ENCODE data around the gene BABAM1. TPM values are rescaled to one million over a fixed set of nuclear protein-coding genes. Genes with fewer than 3 reads are reported as not detected.
A peak's percentile ranks its signal among the peaks of the same experiment; 100 is the strongest.

Gene BABAM1
- total RNA-seq, 3 donors from 2014 or later (not counting 1 experiment from before 2014, with no cell fraction given), result 106 to 127 (median 106) TPM

DNA sequence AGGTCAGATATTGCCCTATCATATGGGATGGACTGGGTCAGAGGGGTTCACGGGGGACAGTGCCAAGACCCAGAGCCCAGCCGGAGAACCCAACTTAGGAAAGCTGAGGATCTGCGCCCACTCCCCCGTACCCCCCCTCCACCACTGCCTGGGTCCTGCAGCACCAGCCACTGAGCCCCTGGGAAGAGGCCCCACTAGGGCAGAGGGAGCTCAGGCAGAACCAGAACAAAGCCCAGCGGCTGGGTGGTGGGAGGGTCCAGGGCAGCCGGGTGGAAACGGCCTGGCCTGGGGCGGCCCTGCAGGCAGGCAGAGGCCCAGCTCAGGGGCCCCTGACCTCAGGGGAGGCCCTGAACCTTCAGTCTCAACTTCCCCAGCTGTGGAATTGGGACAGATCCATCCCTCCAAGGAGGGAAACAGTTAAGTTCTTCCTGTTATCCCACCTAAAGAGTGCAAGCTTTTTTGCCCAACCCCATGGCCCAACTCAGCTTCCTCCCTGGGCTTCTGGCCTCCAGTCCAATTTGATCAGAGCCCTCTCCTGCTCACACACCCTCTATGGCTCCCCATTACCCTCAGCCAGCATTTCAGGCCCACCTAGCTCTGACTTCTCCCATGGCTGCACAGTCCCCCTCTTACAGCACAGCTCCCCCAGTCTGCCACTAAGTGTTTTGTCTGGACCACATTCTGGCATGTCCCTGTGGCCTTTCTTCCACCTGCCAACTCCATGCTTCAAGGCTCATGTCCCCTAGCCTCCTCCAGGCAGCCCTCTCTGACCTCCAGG lies 24.6 kb upstream of the BABAM1 start:
- intact Hi-C loops (cut with micrococcal nuclease), result no loop called here
- H3K4me1 Mint-ChIP-seq, result peaks cover 0 to 21% of the 10 kb centered on the region in 2 donors
- TF ChIP-seq, protein P1, sequence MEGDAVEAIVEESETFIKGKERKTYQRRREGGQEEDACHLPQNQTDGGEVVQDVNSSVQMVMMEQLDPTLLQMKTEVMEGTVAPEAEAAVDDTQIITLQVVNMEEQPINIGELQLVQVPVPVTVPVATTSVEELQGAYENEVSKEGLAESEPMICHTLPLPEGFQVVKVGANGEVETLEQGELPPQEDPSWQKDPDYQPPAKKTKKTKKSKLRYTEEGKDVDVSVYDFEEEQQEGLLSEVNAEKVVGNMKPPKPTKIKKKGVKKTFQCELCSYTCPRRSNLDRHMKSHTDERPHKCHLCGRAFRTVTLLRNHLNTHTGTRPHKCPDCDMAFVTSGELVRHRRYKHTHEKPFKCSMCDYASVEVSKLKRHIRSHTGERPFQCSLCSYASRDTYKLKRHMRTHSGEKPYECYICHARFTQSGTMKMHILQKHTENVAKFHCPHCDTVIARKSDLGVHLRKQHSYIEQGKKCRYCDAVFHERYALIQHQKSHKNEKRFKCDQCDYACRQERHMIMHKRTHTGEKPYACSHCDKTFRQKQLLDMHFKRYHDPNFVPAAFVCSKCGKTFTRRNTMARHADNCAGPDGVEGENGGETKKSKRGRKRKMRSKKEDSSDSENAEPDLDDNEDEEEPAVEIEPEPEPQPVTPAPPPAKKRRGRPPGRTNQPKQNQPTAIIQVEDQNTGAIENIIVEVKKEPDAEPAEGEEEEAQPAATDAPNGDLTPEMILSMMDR (IDR thresholded peaks at IDR 0.05), result no peak
- peak overlapping the region; percentile 18 for H3K4me3 Mint-ChIP-seq
- no peak overlapping the region for H3K27ac ChIP-seq (ENCODE audit: low read length)
- ATAC-seq (no peak), DNase-seq (no peak)
- no peaks in the 10 kb centered on the region for H3K9me3 Mint-ChIP-seq
- WGBS (ENCODE audit: insufficient coverage), result 75% methylated on average over 8 of the region's 8 CpGs
- no peak overlapping the region for H3K27ac Mint-ChIP-seq
- no peaks in the 10 kb centered on the region for H3K27me3 Mint-ChIP-seq (ENCODE audit: low read depth in 2 of 2)
- H3K9me3 ChIP-seq (ENCODE audit: control insufficient read depth, insufficient read depth, low read length), result no peaks in the 10 kb centered on the region
- no peaks in the 10 kb centered on the region for H3K36me3 ChIP-seq (ENCODE audit: control insufficient read depth, insufficient read depth, low read length)
- H3K4me1 ChIP-seq (ENCODE audit: control insufficient read depth, insufficient read depth, low read length), result peaks cover 19% of the 10 kb centered on the region
- H3K36me3 Mint-ChIP-seq, result no peaks in the 10 kb centered on the region
- H3K27me3 ChIP-seq (ENCODE audit: control insufficient read depth, insufficient read depth, low read length), result no peaks in the 10 kb centered on the region
- H3K4me3 ChIP-seq (ENCODE audit: low read length), result no peak overlapping the region

DNA sequence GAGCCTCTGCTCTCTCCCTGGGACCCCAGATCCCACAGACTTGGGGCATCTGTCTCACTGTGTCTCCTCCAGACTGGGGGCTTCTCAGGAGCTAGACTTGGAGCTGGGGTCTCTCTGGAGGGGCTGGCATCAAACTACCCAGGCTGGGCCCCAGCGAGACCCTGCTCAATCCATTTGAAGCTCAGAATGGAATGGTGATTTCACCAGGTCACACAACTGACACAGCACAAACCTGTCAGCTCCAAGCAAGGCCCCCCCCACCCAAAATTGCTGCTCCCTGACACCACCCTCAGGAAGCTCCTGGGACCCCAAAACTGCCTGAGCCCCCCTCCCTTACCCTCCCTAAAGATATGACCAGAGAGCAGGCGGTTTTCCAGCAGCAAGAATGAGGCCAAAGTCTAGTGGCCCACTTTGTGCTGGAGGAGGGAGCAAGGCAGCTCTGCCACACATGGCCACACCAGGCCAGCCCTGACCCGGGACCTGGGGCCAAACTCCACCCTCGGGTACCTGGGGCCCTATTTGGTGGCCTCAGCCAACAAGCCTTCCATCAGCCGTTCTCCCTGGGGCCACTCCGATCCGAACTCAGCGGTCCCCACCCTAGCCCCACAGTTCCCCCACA lies 23.9 kb upstream of the BABAM1 start:
- 91% methylated on average over 8 of the region's 8 CpGs for WGBS (ENCODE audit: insufficient coverage)
- peaks cover 19% of the 10 kb centered on the region for H3K4me1 ChIP-seq (ENCODE audit: control insufficient read depth, insufficient read depth, low read length)
- TF ChIP-seq, protein P1 (IDR thresholded peaks at IDR 0.05), result no peak
- Mint-ChIP-seq H3K4me3 (peak overlapping the region; percentile 21), H3K9me3 (no peaks in the 10 kb centered on the region), H3K27ac (no peak overlapping the region), H3K36me3 (no peaks in the 10 kb centered on the region), H3K27me3 (ENCODE audit: low read depth in 2 of 2) (no peaks in the 10 kb centered on the region), H3K4me1 (peaks cover 0 to 21% of the 10 kb centered on the region in 2 donors)
- no peaks in the 10 kb centered on the region for H3K36me3 ChIP-seq (ENCODE audit: control insufficient read depth, insufficient read depth, low read length)
- ATAC-seq (no peak), DNase-seq (no peak)
- H3K27ac ChIP-seq (ENCODE audit: low read length), result no peak overlapping the region
- no peaks in the 10 kb centered on the region for H3K9me3 ChIP-seq (ENCODE audit: control insufficient read depth, insufficient read depth, low read length)
- intact Hi-C loops (cut with micrococcal nuclease), result no loop called here
- no peak overlapping the region for H3K4me3 ChIP-seq (ENCODE audit: low read length)
- H3K27me3 ChIP-seq (ENCODE audit: control insufficient read depth, insufficient read depth, low read length), result no peaks in the 10 kb centered on the region

DNA sequence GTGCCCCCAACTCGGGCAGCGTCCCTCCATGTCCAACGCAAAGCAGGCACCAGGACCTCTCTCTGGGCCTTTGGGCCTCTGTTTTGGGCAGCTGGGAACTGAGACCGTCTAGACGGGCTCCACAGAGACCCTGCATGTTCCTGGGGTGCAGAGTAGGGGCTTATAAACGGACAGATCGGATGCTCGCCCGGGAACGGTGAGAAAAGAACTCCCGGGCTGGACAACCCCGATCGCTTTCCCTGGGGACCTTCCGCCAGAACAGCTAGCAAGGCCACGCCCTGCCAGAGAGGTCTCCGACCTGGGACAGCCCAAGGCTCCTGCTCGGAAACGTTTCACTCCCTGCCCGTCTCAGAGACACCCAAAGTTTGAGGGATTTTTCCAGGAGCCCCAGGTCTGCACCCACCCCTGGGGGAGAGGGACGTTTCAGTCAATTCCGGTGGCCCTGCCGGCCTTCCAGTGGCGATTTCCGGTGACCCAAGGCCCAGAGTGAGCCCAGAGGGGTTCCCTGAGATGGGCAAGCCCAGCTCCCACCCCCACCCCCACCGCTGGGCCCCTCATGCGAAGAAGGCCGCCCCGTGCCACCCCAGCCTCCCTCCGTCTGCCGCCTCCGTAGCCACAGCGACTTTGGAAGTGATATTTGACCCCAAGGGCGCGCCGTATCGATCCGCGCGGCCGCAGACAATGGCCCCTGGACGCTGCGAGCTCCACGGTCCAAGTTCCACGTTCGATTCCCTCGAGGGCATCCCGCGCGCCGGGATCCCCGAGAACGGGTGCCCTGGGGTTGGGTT lies 23.2 kb upstream of the BABAM1 start:
- WGBS (ENCODE audit: insufficient coverage), result 79% methylated on average over 51 of the region's 52 CpGs

More for the DNA sequence above, 23.2 kb upstream of the BABAM1 start:
- no peak overlapping the region for H3K4me3 ChIP-seq (ENCODE audit: low read length)
- H3K4me1 ChIP-seq (ENCODE audit: control insufficient read depth, insufficient read depth, low read length), result peaks cover 19% of the 10 kb centered on the region
- H3K9me3 ChIP-seq (ENCODE audit: control insufficient read depth, insufficient read depth, low read length), result no peaks in the 10 kb centered on the region
- Mint-ChIP-seq H3K36me3 (no peaks in the 10 kb centered on the region), H3K27ac (no peak overlapping the region), H3K4me1 (peaks cover 0 to 21% of the 10 kb centered on the region in 2 donors), H3K9me3 (no peaks in the 10 kb centered on the region), H3K27me3 (ENCODE audit: low read depth in 2 of 2) (no peaks in the 10 kb centered on the region), H3K4me3 (peak overlapping the region; percentile 35)
- H3K27ac ChIP-seq (ENCODE audit: low read length), result no peak overlapping the region
- TF ChIP-seq, protein P1 (IDR thresholded peaks at IDR 0.05), result no peak
- intact Hi-C loops (cut with micrococcal nuclease), result no loop called here
- no peak for DNase-seq
- H3K36me3 ChIP-seq (ENCODE audit: control insufficient read depth, insufficient read depth, low read length), result no peaks in the 10 kb centered on the region
- no peak for ATAC-seq
- H3K27me3 ChIP-seq (ENCODE audit: control insufficient read depth, insufficient read depth, low read length), result no peaks in the 10 kb centered on the region
